HepG2 (cell line): ENCODE measurements around the gene ING2. TPM values are rescaled to one million over a fixed set of nuclear protein-coding genes. Genes with fewer than 3 reads are reported as not detected.

Experiments
- FLYWCH1 ChIP-seq: sonication (generic); formaldehyde crosslinking; IDR thresholded peaks from 2 replicates; pipeline ENCODE4 v1.8.1; 2023; ENCODE audit warnings: mild to moderate bottlenecking, missing genetic modification reagents
- FOXK1 ChIP-seq: sonication (generic); formaldehyde crosslinking; IDR thresholded peaks from 2 replicates; pipeline ENCODE4 v1.4.0; 2020; ENCODE audit warnings: low read depth, missing genetic modification reagents, borderline replicate concordance
- FOXK2 ChIP-seq: fragments of 450-650 bp; IDR thresholded peaks from 2 replicates; pipeline ENCODE4 v1.6.1; 2016
- HES4 ChIP-seq: sonication (generic); formaldehyde crosslinking; IDR thresholded peaks from 2 replicates; pipeline ENCODE4 v1.9.0; 2021; ENCODE audit warnings: mild to moderate bottlenecking, missing genetic modification reagents, borderline replicate concordance
- HNRNPK ChIP-seq: fragments of 200-400 bp; formaldehyde crosslinking; IDR thresholded peaks from 2 replicates; pipeline ENCODE4 v1.6.1; 2018; ENCODE audit warnings: low read length, low read depth, moderate library complexity, mild to moderate bottlenecking; ENCODE audit not compliant: poor library complexity, severe bottlenecking
- MED13 ChIP-seq: sonication (generic); formaldehyde crosslinking; IDR thresholded peaks from 2 replicates; pipeline ENCODE4 v1.5.0; 2020; ENCODE audit warnings: missing genetic modification reagents
- NCOA1 ChIP-seq: sonication (generic); formaldehyde crosslinking; IDR thresholded peaks from 2 replicates; pipeline ENCODE4 v1.9.0; 2021; ENCODE audit warnings: missing genetic modification reagents
- REXO4 ChIP-seq: sonication (generic); formaldehyde crosslinking; IDR thresholded peaks from 2 replicates; pipeline ENCODE4 v1.8.0; 2022; ENCODE audit warnings: missing genetic modification reagents, mild to moderate bottlenecking, borderline replicate concordance
- RXRA ChIP-seq: sonication (generic); formaldehyde crosslinking; IDR thresholded peaks from 2 replicates; pipeline ENCODE4 v1.5.1; 2020; ENCODE audit warnings: missing genetic modification reagents
- SATB2 ChIP-seq: sonication (generic); formaldehyde crosslinking; IDR thresholded peaks from 2 replicates; pipeline ENCODE4 v1.5.0; 2020; ENCODE audit warnings: missing genetic modification reagents
- SP4 ChIP-seq: sonication (generic); formaldehyde crosslinking; IDR thresholded peaks from 2 replicates; pipeline ENCODE4 v1.8.1; 2023; ENCODE audit warnings: mild to moderate bottlenecking, missing genetic modification reagents
- TSC22D2 ChIP-seq: sonication (generic); formaldehyde crosslinking; IDR thresholded peaks from 2 replicates; pipeline ENCODE4 v1.5.1; 2020; ENCODE audit warnings: missing genetic modification reagents, mild to moderate bottlenecking, borderline replicate concordance
- ZFX ChIP-seq: sonication (generic); formaldehyde crosslinking; IDR thresholded peaks from 2 replicates; pipeline ENCODE4 v1.4.0; 2020; ENCODE audit warnings: mild to moderate bottlenecking, low read depth, missing genetic modification reagents, moderate library complexity
- ZNF232 ChIP-seq: sonication (generic); formaldehyde crosslinking; IDR thresholded peaks from 2 replicates; pipeline ENCODE4 v1.4.0; 2020; ENCODE audit warnings: missing genetic modification reagents, borderline replicate concordance
- ZNF468 ChIP-seq: sonication (generic); formaldehyde crosslinking; IDR thresholded peaks from 2 replicates; pipeline ENCODE4 v1.8.0; 2022; ENCODE audit warnings: mild to moderate bottlenecking, moderate library complexity, missing genetic modification reagents
- ZNF7 ChIP-seq: IDR thresholded peaks from 2 replicates; pipeline ENCODE4 v1.6.1; 2016; ENCODE audit warnings: missing biosample characterization, missing genetic modification reagents
- ZNF749 ChIP-seq: sonication (generic); formaldehyde crosslinking; IDR thresholded peaks from 2 replicates; pipeline ENCODE4 v1.8.0; 2022; ENCODE audit warnings: mild to moderate bottlenecking, missing genetic modification reagents, moderate library complexity, borderline replicate concordance
- ZSCAN12 ChIP-seq: sonication (generic); formaldehyde crosslinking; IDR thresholded peaks from 2 replicates; pipeline ENCODE4 v1.9.0; 2021; ENCODE audit warnings: mild to moderate bottlenecking, missing genetic modification reagents
- ZSCAN21 ChIP-seq: sonication (generic); formaldehyde crosslinking; IDR thresholded peaks from 2 replicates; pipeline ENCODE4 v1.8.0; 2022; ENCODE audit warnings: mild to moderate bottlenecking, missing genetic modification reagents, moderate library complexity, borderline replicate concordance
- polyA plus RNA-seq, 8 experiments: library from polyadenylated mRNA; depleted of rRNA in 3 of 8; stranded (reverse) in 7 of 8; unstranded in 1 of 8; fragments of >200 nt; fragmentation: Illumina TruSeq in 4 of 8; extraction: Trizol in 4 of 8; gene quantifications; 2 replicates each; pipeline versions ENCODE4 v1.2.1 to v1.2.3, GENCODE V29; 2011 to 2016; ENCODE audit warnings: low read depth in 4 of 8, missing spikeins in 1 of 8, mixed read lengths in 1 of 8; ENCODE audit not compliant: insufficient read depth in 1 of 8
- total RNA-seq, 5 experiments: library from RNA; depleted of rRNA; stranded (reverse); fragments of >200 nt; fragmentation: Illumina TruSeq; extraction: Trizol; gene quantifications; 2 replicates each; pipeline ENCODE4 v1.2.3, GENCODE V29; 2016; ENCODE audit warnings: low read depth in 1 of 5
- TF ChIP-seq, protein P1 (sequence below), 2 experiments: sonication (generic) in 1 of 2; formaldehyde crosslinking in 1 of 2; IDR thresholded peaks; 2 replicates each; pipeline versions ENCODE4 v1.4.0 to v1.6.1; 2016 to 2020; ENCODE audit warnings: borderline replicate concordance in 1 of 2, low read depth in 1 of 2, mild to moderate bottlenecking in 1 of 2, missing genetic modification reagents in 1 of 2
- TF ChIP-seq, protein P2 (sequence below): sonication (generic); formaldehyde crosslinking; IDR thresholded peaks from 2 replicates; pipeline ENCODE4 v1.4.0; 2020; ENCODE audit warnings: missing genetic modification reagents, borderline replicate concordance

Gene ING2
- total and polyA plus RNA-seq, 2 of the 13 experiments (the other 11 are each of a cell fraction or from before 2014, with no cell fraction given) = 6.6 to 12.4 TPM

GRCh38 chr4:183505611-183506388 lies 942 bp downstream of the ING2 start (continued):
- TF ChIP-seq HNRNPK (no peak), ZNF232 (CRISPR knock-in tag) (0 out of 2 replicates have a peak, but pooled peaks have one; percentile 24), ZNF468 (CRISPR knock-in tag) (0 out of 2 replicates have a peak, but pooled peaks have one; percentile 50), FLYWCH1 (CRISPR knock-in tag) (no peak), HES4 (CRISPR knock-in tag) (no peak), TSC22D2 (CRISPR knock-in tag) (no peak), ZSCAN21 (CRISPR knock-in tag) (no peak), SP4 (CRISPR knock-in tag) (peak; percentile 72), NCOA1 (CRISPR knock-in tag) (no peak), ZSCAN12 (no peak), ZNF749 (CRISPR knock-in tag) (0 out of 2 replicates have a peak, but pooled peaks have one; percentile 32), FOXK2 (0 out of 2 replicates have a peak, but pooled peaks have one; percentile 46), REXO4 (no peak), RXRA (CRISPR knock-in tag) (no peak), ZFX (CRISPR knock-in tag) (peak; percentile 54), FOXK1 (no peak), SATB2 (CRISPR knock-in tag) (no peak), MED13 (CRISPR knock-in tag) (no peak; the same call in 1 of the 2 replicates), ZNF7 (CRISPR knock-in tag) (no peak)
- TF ChIP-seq, protein P1, sequence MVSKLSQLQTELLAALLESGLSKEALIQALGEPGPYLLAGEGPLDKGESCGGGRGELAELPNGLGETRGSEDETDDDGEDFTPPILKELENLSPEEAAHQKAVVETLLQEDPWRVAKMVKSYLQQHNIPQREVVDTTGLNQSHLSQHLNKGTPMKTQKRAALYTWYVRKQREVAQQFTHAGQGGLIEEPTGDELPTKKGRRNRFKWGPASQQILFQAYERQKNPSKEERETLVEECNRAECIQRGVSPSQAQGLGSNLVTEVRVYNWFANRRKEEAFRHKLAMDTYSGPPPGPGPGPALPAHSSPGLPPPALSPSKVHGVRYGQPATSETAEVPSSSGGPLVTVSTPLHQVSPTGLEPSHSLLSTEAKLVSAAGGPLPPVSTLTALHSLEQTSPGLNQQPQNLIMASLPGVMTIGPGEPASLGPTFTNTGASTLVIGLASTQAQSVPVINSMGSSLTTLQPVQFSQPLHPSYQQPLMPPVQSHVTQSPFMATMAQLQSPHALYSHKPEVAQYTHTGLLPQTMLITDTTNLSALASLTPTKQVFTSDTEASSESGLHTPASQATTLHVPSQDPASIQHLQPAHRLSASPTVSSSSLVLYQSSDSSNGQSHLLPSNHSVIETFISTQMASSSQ (IDR thresholded peaks at IDR 0.05; ENCODE audit: low read depth) = no peak
- TF ChIP-seq, protein P1 (CRISPR knock-in tag; IDR thresholded peaks at IDR 0.05; ENCODE audit: borderline replicate concordance) = no peak
- TF ChIP-seq, protein P2, sequence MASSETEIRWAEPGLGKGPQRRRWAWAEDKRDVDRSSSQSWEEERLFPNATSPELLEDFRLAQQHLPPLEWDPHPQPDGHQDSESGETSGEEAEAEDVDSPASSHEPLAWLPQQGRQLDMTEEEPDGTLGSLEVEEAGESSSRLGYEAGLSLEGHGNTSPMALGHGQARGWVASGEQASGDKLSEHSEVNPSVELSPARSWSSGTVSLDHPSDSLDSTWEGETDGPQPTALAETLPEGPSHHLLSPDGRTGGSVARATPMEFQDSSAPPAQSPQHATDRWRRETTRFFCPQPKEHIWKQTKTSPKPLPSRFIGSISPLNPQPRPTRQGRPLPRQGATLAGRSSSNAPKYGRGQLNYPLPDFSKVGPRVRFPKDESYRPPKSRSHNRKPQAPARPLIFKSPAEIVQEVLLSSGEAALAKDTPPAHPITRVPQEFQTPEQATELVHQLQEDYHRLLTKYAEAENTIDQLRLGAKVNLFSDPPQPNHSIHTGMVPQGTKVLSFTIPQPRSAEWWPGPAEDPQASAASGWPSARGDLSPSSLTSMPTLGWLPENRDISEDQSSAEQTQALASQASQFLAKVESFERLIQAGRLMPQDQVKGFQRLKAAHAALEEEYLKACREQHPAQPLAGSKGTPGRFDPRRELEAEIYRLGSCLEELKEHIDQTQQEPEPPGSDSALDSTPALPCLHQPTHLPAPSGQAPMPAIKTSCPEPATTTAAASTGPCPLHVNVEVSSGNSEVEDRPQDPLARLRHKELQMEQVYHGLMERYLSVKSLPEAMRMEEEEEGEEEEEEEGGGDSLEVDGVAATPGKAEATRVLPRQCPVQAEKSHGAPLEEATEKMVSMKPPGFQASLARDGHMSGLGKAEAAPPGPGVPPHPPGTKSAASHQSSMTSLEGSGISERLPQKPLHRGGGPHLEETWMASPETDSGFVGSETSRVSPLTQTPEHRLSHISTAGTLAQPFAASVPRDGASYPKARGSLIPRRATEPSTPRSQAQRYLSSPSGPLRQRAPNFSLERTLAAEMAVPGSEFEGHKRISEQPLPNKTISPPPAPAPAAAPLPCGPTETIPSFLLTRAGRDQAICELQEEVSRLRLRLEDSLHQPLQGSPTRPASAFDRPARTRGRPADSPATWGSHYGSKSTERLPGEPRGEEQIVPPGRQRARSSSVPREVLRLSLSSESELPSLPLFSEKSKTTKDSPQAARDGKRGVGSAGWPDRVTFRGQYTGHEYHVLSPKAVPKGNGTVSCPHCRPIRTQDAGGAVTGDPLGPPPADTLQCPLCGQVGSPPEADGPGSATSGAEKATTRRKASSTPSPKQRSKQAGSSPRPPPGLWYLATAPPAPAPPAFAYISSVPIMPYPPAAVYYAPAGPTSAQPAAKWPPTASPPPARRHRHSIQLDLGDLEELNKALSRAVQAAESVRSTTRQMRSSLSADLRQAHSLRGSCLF (CRISPR knock-in tag) = no peak
